AG08396 (cell line): Measurements from ENCODE around the gene SDC3.

Source experiments
- DNase-seq: peaks from one replicate; pipeline ENCODE4 v3.0.0; 2012; ENCODE audit warnings: low spot score, mixed read lengths

SDC3 gene

DNA sequence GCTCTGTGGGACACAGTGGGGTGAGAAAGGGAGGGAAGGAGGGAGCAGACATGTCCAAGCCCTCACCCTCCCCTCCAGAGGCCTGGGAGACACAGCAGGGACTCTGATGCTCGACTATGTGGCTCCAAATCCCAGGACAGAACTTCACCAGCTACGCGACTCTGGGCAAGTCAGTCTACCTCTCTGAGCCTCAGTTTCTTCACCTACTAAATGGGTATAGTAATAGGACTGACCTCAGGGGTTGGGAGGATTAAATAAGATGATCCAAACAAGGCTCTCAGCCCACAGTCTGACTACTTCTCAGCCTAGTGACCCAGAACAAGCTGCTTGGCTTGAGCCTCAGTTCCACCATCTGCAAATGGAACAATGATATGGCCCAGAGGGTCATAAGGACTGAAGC lies 19.6 kb downstream of the SDC3 start:
- no peak for DNase-seq

GRCh38 chr1:30888391-30888790 lies 20.2 kb downstream of the SDC3 start:
- DNase-seq = peak; percentile 87

DNA sequence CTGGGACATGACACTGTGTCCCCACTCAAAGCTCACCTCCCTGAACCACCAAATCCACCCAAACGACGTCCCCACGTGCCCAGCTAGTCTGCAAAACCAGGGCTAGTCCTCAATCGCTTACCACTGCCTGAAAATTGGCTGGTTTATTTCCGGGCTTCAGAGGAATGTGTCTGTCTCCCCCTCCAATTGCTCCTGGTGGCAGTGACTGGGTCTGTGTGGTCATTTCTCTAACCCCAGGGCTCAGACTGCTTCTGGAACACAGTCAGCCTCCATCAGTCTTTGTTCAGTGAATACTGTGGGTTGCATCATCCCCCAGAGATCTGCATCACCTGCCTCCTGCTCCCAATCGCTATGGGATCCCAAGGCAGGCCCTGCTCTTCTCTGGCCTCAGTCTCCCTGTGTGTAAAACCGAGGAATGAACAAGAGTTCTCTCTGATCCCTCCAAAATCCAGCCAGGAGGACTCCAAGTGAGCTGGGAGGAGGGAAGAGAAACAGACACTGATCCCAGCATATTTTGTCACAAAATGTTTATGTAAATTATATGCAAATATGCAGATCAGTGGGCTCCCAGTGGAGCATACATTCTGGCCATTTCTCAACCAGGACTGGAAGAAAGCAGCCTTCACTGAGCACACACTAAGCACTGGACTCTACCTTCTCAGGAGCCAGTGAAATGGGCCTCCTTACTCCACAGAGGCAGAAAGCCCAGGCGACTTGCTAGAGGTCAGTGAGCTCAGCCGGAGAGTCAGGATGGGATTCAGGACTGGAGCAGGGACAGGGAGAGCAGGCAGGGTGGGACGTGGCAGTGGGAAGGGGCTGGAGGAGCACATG lies 20.9 kb downstream of the SDC3 start:
- peak; percentile 68 for DNase-seq

DNA sequence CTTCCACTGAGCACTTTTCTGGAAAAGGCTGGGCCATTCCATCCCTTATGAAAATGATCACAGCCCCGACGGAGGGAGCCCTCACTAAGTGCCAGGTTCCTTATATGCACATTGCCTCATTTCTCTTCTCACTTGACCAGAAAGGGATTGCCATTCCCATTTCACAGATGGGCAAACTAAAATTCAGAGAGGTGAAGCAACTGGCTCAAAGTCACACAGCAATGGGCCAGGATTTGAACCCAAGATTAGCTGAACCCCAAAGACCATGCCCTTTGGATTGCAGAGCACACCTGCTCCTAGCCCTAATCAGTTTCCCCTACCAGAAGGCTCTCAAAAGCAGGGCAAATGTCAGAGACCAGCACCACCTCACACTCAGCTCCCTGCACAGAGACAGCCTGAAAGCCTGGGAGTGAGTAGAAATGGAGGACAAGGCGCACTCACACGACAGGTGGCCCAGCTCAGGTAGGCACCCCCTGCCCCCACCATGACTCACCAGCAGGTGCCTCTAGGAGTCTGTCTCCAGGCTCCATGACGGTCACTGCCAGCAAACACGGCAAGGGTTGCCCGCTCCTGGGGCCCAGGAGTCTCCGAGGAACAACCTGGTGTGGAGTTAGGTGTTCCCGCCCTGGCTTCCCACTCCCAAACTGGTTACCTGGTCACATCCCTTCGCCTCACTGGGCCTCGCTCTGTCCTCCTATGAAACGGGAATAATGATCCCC lies 21.7 kb downstream of the SDC3 start:
- no peak for DNase-seq

DNA sequence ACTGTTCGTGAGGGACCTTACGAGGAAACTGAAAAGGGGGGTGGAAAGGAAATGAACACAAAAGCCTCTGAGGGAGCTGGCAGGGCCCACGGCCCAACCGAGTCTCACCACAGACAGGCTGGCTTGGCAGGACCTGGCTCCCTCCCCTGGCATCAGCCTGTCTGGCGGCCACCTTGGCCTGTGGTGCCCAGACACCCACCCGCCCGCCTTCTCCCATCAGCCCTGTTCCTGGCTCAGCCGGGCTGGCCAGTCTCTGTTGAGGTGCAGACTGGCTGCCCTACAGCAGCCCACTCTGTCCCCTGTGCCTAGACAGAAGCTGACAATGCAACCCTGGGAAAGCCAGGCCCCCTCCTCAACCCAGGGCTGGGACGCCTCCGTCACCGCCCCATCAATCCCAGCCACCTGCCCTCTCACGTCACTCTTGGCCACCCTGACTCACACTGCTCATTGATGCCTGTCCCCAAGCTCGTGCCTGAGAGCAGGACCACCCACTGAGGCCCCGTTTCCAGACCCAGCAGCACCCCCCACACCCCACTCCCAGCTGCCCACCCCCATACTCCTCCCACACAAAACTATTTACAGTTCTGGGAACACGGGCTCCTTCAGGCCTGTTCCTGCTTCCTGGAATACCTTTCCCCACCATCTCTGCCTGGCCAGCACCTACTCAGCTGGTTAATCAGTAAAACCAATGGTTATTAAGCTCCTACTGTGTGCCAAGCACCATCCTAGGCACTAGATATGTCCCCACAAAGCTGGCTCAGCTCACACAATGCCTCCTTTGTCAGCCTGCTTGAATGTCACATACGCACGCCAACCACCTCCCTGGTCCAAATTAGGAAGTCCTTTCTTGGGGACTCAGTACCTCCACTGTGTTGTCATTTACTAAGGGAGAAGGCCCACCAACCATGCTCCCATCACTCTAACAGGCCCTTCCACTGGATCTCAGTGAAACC lies 22.7 kb downstream of the SDC3 start:
- DNase-seq = no peak

DNA sequence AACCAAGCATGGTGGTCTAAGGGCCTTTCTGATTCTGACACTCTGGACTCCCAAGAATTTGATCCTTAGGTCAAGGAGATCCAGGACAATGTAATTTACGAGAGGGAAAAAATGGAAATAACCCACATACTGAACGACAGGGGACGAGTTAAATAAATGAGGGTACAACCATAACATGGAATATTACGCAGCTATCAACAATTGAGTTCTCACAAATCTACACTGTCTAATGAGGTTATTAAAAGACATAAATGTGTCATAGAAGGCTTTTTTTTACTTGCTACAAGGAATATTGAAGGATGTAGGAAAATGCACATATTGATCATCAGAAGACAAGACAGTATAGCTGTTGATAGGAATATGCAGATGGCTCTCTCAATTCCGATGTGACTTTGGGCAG lies 23.8 kb downstream of the SDC3 start:
- no peak for DNase-seq

DNA sequence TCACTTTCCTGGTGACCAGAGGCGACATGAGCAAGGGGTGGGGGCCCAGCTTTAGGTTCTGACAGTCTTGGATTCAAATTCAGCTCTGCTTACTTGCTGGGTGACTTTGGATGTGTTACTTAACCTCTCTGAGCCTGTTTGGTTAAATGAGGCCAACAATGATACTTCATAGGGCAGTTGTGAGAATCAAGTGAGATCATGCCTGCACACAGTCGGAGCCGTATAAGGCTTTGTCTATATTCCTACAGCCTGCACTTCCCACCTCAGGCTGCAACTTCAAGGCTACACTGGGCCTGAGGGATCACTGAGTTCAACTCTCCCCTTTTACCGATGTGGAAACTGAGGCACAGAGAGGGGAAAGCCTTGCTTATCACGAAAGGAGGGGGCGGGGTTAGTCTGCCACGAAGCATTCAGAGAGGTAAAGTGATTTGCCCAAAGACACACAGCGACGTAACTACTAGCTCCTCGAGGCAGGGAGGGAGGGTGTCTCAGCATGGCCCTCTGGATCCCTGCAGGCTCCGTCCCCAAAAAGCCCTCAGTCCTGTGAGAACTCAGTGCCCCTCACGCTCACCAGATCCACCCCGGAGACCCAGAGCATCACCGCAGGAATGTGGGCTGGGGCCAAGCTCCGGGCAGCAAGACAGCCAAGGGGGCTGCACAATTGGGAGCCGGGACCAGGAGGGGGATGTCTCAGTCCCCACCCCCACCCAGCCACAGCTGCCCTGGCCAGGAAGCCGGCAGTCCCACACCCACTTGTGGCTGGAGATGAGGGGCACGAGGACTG lies 25.0 kb downstream of the SDC3 start:
- no peak for DNase-seq

DNA sequence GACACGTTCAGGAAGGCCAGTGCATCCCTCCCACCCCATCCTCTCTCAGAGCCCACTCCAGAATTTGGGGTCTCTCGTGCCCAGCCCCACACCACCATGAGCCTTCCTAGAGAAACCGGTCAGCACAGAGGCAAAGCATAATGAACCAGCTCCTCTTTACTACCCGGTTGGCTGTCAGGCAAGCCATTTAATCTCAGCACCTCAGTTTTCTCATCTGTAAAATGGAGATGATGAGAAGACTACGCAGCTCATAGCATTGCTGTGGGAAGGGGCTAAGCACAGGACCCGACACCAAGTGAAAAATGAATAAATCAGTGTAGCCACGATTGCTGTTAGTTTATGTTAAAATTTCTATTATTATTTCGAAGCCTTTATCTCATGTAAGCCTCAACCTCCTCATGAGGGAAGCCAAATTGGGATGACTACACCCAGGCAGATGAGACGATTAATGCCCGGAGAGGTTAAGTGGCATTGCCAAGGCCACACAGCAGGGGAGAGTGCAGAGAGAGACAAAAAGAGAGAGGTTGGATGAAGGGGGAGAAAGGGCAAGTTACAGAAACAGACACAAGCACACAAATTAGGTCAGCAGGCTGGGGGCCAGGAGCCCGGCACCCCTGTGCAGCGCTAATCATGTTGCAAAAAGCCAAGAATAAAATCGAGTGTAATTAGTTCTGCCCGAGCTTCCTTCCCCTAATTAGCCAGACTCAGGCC lies 25.7 kb downstream of the SDC3 start:
- no peak for DNase-seq

DNA sequence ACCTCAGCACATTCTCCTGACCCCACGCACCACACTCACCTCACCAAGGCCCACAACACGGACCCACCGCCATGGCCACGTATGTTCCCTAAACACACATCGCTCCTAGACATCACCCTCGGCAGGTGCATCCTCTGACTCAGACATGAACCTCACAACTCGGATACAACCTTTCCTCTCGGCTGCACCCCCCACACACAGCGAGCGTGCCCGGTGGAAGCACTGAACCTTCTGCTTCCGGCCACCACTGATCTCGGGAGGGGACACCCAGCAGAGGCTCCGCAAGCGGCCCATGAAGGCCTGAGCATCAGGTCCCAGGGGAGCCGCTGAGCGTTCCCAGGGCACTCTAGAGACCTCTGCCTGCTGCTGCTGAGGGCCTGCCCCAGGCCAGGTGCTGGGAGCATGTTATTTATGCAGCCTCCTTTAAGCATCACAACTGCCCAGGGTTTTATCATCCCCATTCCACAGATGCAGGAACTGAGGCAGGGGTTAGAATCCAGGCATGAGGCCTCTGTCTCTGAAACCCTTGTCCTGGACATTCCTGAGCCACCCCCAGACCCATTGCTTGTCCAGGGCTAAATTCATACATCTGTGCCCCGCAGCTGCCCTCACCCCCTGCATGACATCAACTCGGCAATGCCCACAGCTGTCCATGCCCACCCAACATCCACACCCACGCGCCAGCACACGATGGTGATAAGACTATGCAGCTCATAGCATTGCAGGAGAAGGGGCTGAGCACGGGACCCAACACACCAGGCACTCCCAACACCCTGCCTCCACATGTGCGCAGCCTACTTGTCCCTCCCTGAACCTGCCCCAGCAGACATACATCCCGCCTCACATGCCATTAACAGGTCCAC lies 27.0 kb downstream of the SDC3 start:
- no peak for DNase-seq

DNA sequence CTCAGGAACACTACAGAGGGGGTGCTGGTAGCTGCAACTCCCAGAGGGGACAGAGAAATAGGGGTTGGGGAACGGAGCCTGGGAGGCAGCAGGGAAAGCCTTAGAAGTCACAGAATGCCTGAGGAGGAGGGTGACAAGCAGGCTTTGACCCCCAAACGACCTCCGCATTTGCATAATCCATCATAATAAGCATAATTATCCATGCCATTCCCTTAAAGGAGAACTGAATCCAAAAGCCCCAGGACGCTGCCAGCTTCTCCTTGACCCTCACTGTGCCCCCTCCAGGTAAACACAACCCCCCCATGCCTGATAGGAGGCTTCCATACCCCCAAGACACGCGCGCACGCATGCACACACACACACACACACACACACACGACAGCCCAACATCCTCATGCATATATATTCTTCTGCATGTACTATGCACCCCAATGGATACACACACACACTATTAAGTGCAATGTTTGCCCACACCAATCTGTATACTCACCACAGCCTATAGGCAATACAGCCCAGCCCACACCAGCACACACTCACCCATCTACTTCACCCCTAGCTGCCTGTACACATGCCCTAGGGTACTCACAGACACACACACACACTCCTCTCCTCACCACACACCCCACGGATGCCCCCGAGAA lies 27.8 kb downstream of the SDC3 start:
- no peak for DNase-seq

DNA sequence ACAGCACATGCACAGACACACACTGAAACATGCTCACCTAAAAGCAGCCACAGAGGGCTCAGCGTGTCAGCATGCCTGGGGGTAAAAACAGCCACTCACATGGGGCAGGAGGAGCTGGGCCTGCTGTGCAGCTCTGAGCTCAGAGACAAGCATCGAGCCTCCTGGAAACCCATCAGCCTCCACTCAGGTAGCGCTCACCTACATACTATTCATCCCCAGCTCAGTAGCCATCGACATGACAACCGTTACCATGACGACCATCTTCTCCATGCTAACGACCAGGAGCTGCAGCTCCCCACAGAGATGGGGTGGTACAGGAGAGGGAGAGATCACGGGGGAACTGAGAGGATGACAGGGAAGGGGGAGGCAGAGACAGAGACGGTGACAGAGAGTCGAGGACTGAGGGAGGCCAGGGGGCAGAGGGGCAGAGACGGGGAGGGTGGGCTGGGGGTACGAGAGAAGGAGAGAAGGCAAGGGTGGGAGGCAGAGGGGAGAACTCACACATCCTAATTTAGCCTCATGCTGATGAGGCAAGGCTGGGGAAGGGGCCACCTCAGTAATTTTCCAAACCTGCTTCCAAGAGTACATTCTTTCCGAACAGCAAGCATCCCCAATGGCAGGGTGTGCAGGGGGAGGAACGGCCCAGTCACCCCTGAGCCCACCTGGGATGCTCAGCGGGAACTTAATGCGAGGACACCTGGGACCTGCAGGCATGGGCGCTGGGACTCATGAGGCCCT lies 28.4 kb downstream of the SDC3 start:
- no peak for DNase-seq

DNA sequence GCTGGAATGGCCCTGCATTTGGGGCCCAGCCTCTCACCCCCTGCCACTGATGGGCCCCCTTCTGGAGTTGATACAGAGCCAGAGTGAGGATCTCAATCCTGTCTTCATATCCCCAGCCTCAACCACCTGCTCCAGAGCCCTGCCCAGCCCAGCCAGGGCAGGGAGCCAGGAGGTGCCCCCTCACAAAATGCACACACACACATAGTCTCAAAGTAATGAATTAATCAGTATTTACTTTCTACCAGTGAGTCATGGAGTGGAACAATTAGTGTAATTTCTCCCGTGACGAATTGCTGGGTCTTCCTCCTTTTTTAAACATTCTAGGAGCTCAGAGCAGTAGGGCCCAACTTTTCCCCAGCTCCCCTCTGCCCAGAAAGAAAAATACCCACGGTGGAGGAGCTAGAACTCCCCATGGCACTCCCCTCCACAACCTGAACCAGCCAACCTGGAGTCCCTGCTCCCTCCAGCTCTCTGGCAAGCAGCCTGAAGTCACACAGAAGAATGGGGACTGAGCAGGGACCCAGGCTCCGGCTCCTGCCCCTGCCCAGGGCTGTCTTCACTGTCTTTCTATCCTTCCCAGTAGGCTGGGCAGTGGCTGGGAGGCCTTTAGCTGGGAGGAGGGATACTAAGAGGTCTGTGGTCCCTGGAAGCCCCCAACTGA lies 29.3 kb downstream of the SDC3 start:
- DNase-seq = no peak

DNA sequence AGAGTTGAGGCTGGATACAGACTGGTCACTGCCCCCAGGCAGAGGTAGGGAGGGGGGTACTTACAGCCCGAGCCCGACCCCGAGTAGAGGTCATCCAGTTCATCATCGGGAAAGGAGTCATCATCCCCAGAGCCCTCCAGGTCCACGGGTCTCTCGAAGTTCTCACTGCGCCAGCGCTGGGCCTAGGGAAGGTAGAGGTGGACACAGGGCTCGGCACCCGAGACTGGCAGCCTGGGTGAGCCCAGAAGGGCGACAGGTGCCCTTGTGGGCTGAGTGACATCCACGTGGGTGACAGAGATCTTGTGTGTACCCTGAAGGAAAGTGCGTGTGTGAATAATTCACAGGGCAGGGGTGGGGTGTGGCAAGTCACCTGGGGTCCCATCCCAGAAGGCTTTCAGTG lies 30.0 kb downstream of the SDC3 start:
- no peak for DNase-seq

- DNase-seq = no peak
Observed at GRCh38 chr1:30878016-30878415, 30.5 kb downstream of the SDC3 start.

- DNase-seq = peak; percentile 83
Observed at GRCh38 chr1:30877205-30877912, 31.2 kb downstream of the SDC3 start.

DNA sequence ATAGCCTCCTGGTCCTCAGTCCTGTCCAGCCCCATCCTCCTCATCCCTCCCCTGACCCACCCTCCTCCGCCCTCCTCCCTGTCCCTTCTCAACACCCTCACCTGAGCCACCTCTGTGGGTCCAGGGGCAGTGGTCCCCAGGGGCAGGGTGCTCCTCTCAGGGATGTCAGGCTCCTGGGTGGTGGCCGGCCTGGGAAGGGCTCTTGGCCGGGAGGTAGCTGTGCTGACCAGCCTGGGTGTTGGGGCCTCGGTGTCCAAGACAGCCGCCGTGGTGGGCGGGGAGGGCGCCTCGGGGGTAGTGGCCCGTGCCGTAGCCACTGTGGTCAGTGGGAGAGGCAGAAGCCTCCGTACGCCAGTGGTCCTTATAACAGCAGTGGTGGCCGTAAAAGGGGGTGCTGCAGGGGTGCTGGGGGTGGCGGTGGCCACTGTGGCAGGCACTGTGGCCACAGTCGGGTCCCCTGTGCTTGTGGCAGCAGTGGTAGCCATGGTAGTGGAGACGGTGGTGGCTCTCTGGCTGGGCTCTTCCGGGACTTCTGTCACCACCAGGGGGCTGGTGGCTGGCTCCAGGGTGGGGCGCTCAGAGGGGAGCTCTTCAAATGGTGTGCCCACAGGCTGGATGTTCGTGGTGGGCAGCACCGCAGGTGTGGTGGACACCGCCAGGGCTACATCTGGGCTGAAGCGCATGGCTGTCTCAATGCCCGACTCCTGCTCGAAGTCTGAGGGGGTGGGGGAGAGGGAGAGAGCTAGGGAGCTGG lies 31.9 kb downstream of the SDC3 start:
- DNase-seq = no peak

DNA sequence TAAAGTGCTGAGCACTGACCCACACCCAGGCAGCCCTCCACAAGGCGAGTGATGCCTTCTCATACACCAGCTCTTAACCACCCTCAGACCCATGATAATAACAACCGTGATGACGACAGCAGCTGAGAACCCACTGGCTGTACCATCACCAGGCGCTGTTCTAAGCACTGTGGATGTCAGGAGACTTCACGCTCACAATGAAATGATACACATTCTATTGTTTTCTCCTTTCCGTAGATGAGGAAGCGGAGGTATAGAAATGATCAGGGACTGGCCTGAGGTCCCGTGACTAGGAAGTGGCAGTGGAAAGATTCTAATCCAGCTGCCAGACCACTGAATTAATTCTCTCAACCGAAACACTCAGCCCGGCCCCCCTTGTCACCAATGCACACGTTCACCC lies 32.6 kb downstream of the SDC3 start:
- DNase-seq = no peak
